GM18505 (cell line): ENCODE results near the gene TCEANC.
"Not testable (repeated sequence)": the region's sequence is repeated elsewhere in the genome, so short reads cannot be mapped to it uniquely, and the experiment has no call there.

Experiments
- ATAC-seq: cut with Tn5 transposase; IDR thresholded peaks from one replicate; pipeline ENCODE4 v1.9.1; 2021; ENCODE audit not compliant: unreplicated experiment
- POLR2A ChIP-seq: IDR thresholded peaks from 4 replicates; pipeline ENCODE4 v1.6.1; 2011; ENCODE audit warnings: borderline replicate concordance; ENCODE audit not compliant: insufficient read depth, insufficient read length; ENCODE audit errors: extremely low read depth

Gene TCEANC

DNA sequence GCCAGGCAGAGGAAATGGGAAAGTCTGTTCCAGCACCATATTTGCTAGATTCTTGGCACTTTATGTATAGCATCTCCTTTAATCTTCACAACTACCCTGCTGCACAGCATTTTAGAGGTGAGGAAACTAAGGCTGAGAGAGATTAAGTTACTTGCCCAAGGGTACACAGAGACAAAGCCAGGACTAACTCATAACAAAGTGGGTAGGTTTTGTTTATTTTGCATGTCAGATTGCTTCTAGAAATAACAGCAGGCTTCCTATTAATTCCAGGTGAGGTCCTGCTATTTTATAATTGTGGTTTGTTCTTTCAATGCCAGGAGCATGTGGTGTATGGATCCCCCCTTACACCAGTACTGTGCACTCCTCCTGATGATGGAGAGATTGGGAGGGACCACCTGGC is 15.0 kb downstream of the TCEANC start:
- ATAC-seq: no peak
- no peak for TF ChIP-seq POLR2A

DNA sequence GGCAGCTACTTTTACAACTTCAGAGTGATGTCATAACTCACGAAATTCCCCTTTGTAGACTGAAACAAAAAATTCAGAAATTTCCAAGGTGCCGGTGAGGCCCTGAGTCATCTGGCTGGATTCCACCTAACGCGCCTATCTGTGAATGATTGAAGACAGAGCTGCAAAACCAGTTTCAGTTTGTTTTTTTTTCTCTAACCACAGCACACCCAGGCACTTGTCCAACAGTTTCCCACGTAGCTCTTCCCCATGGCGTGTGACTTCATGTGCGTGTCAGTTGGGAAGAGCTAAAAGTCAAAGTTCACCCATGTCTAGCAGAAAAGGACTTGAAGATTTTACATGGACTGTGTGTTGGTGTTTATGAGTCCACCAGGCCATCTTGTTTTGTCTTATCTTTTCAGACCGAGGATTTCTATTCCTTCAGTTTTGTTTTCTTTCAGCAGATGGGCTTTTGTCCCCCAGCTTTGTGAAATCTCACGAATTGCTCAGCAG is 16.4 kb downstream of the TCEANC start:
- ATAC-seq: peak; percentile 80
- peak; percentile 26 for TF ChIP-seq POLR2A

DNA sequence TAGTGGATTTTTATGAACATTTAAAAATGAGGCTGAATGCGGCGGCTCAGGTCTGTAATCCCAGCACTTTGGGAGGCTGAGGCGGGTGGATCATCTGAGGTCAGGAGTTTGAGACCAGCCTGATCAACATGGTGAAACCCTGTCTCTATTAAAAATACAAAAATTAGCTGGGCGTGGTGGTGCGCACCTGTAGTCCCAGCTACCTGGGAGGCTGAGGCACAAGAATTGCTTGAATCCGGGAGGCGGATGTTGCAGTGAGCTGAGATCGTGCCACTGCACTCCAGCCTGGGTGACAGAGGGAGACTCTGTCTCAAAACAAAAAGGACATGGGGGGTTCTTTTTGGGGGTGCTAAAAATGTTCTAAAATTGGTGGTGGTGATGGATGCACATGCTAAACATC is 16.8 kb downstream of the TCEANC start:
- ATAC-seq: not testable (repeated sequence)

DNA sequence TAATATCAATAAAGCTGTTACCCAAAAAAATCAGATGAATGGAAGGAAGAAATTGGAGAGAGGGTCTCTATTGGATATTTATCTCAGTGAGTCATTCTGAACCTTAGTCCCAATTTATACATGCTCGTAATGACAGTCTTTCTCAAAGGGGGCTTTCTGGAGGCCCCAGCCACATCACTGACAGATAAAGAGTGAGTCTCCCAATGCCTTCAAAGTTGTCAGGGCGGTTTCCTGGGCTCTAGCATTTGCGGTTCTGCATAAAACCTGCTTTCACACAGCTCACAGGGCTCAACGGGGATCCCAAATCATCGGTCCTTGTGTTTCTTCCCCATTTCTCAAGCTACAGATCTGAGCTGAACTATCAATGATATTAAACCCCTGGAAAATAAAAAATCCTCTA is 17.3 kb downstream of the TCEANC start:
- no peak for ATAC-seq
- TF ChIP-seq POLR2A: peak; percentile 25

DNA sequence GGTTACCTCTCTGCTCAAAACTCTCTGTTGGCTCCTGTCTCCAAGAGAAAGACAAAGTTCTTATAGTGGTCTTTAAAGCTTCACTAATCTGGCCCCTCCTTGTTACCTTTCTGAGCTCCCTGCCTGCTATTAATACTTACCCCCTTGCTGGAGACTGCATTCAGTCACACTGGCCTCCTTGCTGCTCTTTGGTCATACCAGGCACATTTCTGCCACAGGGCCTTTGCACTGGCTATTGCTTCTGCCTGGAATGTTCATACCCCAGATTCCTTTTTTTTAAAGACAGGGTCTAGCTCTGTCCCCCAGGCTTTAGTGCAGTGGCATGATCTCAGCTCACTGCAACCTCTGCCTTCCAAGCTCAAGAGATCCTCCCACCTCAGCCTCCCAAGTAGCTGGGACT is 20.1 kb downstream of the TCEANC start:
- no peak for TF ChIP-seq POLR2A
- ATAC-seq: no peak

DNA sequence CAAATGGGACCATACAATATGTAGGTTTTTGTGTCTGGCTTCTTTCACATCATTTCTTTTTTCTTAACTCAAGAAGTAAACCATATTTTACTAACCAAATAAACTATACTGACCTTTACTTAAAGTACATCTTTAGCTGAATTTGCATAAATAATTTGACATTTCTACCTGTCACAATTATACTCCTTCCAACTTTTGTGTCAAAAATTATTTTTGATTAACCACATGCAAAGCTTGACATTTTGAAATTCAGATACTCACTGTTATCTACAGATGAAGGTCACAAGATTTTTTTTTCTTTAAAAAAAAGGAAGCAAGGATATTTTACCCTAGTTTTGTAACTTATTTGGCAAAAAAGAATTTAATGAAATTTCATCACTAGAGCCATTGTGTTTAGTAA is 23.9 kb downstream of the TCEANC start:
- no peak for TF ChIP-seq POLR2A
- no peak for ATAC-seq

DNA sequence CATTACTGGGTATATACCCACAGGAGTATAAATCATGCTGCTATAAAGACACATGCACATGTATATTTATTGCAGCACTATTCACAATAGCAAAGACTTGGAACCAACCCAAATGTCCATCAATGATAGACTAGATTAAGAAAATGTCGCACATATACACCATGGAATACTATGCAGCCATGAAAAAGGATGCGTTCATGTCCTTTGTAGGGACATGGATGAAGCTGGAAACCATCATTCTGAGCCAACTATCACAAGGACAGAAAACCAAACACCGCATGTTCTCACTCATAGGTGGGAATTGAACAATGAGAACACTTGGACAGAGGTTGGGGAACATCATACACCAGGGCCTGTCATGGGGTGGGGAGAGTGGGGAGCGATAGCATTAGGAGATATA is 26.8 kb downstream of the TCEANC start:
- ATAC-seq: not testable (repeated sequence)

DNA sequence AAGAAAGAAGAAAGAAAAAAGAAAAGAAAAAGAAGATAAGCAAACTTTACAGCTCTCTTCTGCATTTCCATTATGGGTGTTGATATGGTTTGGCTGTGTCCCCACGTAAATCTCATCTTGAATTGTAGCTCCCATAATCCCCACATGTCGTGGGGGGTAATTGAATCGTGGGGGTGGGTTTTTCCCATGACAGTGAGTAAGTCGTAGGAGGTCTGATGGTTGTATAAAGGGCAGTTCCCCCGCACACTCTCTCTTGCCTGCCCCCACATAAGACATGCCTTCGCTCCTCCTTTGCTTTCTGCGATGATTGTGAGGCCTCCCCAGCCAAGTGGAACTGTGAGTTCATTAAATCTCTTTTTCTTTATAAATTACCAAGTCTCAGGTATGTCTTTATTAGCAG is 28.7 kb downstream of the TCEANC start:
- no peak for TF ChIP-seq POLR2A
- no peak for ATAC-seq

DNA sequence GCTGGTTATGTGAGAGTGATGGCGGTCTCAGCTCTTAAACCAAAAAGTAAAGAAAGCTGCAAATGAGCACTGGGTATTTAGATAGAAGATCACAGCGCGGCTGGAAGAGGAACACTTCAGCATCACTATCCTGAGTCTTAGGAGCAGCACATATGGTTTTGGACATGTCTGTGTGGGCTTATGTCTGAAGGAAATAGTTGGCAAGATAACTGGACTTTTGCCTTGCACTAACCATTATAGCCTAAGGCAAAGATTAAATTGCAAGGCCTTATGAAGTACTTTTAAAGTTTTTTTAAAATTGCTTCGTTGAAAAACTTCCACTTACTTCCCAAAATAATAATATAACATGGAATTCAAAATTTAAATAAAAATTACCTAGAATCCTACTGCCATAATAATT is 31.4 kb downstream of the TCEANC start:
- no peak for ATAC-seq
- TF ChIP-seq POLR2A: no peak

DNA sequence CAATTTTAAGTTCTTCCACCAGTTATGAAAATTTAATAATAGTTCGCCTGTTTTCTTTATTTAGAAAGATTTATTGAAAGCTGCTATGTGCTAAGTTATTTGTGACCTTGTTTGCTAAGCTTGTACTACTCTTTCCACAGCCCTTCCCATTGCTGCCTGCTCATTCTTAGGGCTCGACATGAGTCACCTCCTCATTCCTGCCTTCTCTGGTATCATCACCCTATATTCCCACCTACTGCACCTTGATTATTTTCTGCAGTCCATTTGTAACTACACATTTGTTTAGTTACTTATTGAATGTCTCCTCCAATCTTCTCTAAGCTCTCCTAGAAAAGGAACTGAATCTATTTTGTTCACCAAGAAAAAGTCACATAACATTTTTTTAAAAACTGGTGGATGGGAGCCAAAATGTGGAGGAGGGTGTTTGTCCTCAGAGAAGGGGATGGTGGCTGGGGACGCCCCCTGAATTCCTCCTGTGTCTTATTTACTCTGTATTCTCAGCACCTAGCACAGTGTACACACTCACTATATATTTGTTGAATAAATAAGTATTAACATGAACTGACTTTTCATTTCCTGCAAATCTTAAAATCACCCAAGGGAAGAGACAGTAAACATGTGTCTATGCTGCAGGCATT is 32.3 kb downstream of the TCEANC start:
- no peak for ATAC-seq
- TF ChIP-seq POLR2A: no peak

DNA sequence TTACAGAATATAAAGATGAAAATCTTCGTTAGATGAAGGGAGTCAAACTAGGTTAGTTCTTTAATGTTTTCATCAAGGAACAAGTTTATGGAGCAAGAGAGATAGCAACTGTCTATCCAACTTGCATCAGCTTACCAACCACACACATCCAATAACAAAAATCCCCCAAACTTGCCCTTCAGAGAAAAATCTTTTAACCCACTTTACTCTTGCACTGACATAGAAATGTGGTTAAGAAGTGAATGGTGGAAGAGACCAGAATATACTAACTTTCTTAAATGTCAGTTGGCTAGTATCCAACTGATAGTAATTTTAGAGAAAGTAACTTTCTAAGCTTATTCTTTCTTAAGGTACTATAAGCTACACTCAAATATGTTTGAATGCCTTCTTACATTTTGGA is 34.3 kb downstream of the TCEANC start:
- no peak for TF ChIP-seq POLR2A
- ATAC-seq: no peak

DNA sequence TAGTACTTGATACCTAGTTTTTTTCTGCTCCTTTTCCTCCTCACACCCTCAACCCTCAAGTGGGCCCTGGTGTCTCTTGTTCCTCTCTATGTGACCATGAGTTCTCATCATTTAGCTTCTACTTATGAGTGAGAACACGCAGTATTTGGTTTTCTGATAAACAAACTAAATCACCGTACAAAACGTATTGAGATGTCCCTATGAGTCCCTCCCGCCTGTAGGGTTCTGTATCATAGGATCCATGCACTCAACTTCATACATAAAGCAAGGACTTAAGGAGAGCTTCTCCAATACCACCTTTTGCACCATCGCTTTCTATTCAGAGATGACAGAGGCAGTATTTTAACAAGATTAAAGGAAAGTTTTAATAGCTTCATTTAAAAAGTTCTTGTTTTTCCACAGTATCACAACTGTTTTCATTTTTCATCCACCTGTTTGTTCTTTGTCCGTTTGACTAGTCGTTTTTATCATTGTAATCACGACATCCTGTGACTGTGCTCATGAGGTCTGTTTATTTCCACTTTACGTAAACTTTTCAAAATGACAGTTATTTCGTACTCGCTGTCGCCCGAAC is 35.5 kb downstream of the TCEANC start:
- no peak for ATAC-seq
- no peak for TF ChIP-seq POLR2A

DNA sequence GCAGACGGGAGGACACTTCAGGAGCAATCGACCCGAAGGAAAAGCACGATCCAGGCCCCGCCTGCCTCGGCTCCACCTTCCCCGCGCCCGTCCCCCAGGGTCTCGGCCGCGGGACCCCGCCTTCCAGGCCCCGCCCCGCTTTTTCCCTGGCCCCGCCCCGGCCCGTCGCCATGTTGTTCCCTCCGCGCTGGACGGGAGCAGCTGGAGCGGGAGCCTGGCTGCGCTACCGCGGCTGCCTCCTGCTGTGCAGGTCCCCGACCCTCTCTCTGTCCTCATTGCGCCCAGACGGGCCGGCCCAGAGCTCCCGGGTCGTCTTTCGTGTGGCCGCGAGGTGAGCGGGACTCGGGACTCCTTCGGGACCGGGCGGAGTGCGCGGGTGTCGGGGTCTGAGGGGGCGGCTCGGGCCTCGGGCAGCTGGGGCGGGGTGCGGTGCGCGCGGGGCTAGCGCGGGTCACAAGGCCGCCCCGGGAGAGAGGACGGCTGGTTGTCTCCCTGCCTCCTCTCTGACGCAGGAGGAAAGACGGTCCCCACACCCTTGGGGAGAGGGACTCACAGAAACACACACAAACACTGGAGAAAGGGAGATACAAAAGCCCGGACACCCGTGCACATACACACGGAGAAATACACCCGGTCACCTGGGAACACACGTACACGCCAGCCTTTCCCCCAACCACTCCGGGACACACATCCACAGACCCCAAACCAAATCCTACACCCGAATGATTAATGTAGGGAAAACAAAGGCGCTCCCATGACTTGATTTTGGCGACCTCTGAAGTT is 36.2 kb downstream of the TCEANC start, which contains the start of gene RAB9A:
TSS of gene RAB9A (plus strand) at position 171 of the 783 bp plus-strand sequence. CDS start 19,619 bp downstream, outside the sequence.
- peak; percentile 76 for ATAC-seq
- peak; percentile 78 for TF ChIP-seq POLR2A

DNA sequence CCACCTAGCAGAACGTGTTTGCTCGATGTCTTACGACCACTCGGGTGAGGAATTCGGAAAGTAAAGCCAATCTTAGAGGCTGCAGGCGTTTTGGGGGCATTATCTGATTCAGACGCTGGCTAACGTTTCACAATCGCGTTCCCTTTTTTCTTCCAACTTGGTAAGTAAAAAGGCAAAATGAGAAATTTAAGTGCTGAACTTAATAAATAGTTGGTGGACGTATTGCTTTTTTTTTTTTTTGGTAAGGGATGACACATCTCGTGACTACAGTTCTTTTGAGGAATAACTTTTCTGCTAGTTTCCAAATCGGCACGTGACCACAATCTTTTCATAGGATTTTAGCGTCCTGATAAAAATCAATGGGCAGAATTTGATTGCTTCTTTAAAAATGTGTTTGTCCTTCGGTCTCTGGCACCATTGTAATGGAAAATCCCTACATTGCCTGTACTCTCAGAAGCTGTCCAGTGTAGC is 36.8 kb downstream of the TCEANC start:
- TF ChIP-seq POLR2A: no peak
- ATAC-seq: no peak
